ENCODE data around the gene NR1I2.

Gene NR1I2

DNA sequence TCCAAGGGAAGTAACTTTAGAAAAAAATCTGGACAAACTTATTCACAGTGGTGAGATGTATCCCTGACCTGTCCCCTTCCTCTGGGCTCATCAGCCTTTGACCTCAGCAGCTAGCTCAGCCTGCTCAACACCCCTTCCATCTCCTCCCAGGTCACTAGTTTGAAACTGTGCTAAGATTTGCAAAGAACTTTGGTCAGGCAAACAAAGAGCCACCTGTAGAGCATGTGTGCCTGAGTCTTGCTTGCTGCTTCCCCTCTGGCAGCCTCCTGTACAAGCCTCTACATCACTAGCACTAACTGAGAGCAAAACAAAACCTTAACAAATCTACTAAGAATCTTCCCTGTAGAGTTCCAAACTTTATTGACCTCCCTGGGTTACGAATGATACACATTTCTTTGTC is 43.9 kb downstream of the NR1I2 start:
- DNase-seq: no peak

GRCh38 chr3:119826711-119827608 is 45.1 kb downstream of the NR1I2 start:
- no peak for DNase-seq

- no peak for DNase-seq
Observed at GRCh38 chr3:119829420-119829819, 47.5 kb downstream of the NR1I2 start.

DNA sequence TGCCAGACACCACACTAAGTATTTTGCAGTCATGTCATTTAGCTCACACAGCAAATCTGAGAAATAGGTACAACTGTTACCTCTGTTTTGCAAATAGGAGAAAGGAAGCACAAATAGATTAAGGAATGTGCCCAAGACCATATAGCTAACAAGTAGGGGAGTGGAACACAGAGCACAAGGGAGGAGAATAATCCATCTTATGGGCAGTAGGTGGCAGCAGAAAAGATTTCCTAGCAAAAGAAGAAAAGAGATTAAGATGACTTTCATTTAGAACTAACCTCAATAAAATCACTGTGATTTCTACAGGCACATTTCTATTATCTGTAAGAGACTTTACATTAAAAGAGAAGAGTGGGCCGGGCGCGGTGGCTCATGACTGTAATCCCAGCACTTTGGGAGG is 49.1 kb downstream of the NR1I2 start:
- DNase-seq: no peak

DNA sequence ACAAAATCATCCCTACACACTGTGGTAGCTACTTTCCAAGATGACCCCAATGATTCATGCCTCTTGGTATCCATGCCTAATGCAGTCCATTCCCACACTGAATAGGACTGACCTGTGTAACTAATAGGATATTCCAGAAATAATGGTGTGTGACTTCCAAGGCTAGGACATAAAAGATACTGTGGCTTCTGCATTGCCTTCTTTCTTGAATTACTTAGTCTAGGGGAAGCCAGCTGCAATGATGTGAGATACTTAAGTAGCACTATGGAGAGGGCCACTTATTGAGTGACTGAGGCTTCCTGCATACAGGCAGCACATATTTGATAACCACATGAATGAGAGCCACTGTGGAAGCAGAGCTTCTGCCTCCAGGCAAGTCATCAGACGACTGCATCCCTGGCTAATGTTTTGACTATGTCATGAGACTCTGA is 50.1 kb downstream of the NR1I2 start:
- DNase-seq: no peak

- no peak for DNase-seq
Observed at GRCh38 chr3:119834754-119835370, 53.0 kb downstream of the NR1I2 start.

DNA sequence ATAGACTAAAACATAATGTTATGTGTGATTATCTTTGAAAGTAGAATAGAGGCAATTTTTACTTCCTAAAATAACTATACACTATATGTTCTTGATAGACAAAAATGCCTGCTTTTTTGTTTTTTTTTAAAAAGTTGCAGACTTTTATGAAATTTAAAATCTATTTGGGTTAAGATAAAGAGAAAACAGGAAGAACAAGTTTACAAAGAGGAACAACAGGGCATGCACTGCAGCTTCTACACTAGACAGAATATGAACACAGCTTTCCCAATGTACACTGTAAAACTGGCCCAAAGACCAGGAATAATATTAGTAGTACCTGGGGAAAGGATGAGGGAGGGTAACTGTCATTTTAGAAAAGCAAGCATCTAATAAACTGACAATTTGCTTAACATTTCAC is 53.7 kb downstream of the NR1I2 start:
- DNase-seq: no peak

DNA sequence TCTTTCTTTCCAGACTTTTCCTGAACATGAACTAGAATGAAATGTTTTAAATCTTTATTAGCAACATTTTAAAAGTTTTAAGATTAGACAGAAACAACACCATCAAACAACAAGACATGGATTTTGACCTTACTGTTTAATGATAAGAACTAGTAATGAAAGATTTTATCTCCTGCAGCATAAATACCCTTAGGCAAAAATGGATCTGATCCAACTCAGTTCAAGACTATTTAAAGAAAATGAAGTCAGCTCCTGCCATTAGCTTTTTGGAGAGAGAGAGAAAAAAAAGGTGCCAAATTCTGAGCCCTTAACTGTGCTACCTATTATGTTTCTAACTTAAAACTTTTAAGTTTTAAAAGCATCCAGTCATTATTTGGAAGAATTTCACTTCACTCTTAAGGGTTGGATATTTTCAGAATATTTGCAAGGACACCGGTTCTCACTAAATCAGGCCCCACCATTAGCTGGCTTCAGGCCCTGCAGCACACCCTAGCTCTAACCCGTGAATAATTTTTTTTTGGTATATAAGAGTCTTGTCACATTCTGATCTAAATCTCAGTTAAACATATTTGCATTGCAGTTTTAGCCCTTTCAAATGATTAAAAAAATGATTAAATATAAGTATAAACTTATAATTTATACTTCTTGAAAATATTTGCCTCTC is 60.0 kb downstream of the NR1I2 start:
- no peak for DNase-seq

DNA sequence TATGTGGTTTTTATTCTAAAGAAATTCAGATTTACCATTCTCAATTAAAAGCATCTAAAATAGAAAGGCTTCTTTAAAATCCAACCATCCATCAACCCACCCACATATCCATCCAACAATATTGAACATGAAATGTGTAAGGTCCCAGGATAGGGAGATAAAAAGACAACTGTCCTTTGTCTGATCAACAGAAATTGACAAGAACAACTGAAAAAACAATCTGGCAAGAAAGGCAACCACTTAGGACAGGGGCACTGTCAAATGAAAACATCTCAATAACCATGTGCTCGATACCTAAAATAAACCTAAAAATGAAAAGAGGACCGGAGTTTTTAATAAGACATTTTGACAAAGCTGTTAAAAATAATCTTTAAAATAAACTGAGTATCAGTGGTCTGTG is 67.2 kb downstream of the NR1I2 start:
- no peak for DNase-seq

GRCh38 chr3:119856695-119857094 is 74.8 kb downstream of the NR1I2 start:
- no peak for DNase-seq

GRCh38 chr3:119858957-119859356 is 77.1 kb downstream of the NR1I2 start:
- DNase-seq: no peak

DNA sequence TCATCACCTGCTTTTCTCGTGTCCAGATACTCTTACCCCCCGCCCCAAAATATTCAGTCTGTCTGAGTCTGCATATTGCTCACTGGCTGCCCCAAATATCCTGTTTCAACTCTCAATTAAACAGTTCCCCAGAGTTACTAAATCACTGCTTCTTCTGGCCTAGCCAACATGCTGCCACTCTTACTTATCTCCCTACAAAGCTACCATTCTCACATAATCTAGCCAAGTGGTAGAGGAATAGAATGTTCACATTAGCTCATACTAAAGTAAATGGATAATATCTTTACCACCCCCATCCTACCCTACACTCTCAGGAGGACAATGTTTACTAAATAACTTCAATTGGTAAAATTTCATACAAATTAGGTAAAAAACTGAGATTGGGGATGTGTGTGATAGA is 77.8 kb downstream of the NR1I2 start:
- DNase-seq: no peak

DNA sequence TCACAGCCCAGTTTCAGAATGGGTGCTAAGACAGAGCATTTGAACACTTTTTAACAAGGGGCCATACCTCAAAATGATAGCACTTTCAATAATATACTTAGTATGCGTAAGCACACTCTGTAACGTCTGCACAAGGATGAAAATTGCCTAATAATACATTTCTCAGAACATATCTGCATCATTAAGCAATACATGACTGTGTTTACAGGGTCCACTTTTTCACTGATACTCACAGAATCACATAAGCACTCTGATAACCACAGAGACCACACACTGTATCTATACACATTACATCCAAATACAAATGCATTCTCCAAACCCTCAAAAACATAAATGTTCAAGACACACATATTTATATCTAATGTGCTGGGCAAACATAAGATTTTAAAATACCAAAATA is 79.8 kb downstream of the NR1I2 start:
- DNase-seq: no peak

- DNase-seq: no peak
Observed at GRCh38 chr3:119862616-119863015, 80.7 kb downstream of the NR1I2 start.

- DNase-seq: no peak
Observed at GRCh38 chr3:119864476-119864875, 82.6 kb downstream of the NR1I2 start.

Measured in NCI-H510A treated with DMSO at 0.1 percent for 48 hours (cell line).